GM21367 (cell line): ENCODE measurements around the gene NUBPL.

Experiments
- ATAC-seq: cut with Tn5 transposase; IDR thresholded peaks from one replicate; pipeline ENCODE4 v1.9.1; 2021; ENCODE audit not compliant: unreplicated experiment

The NUBPL gene

DNA sequence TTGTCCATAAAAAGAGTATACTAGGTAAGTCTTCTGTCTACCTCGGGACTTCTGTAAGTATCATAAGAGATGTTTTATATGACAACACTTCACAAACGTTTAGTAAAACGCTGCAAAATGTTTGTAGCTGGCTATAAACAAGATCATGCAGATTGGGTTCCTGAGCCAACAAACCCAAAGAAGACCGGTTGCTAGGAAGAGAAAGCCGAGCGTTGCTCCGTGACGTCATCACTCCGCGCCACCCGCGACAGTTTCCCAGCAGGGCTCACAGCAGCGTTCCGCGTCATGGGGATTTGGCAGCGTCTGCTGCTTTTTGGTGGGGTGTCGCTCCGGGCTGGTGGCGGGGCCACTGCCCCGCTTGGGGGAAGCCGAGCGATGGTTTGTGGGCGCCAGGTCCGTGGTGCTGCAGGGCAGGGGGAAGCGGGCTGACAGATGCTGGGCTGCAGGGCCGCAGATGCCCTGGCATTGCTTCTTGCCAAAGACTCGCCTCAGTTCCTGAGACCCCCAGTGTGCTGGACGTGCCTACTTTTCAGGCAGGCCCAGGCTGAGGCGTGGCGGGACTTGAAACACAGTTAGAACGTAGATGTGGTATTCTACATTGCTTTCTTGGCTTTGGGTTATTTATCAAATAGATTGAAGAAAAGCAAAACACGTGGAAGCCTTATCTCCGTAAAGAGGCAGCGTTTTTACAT, at the start of gene NUBPL:
Gene NUBPL (plus strand): TSS at position 250 of the 692 bp plus-strand sequence. CDS start 36 bp downstream, at position 286.
- ATAC-seq, result peak; percentile 95

- ATAC-seq, result no peak
These were observed 34.1 kb upstream of the NUBPL start for GRCh38 chr14:31527087-31527486.

DNA sequence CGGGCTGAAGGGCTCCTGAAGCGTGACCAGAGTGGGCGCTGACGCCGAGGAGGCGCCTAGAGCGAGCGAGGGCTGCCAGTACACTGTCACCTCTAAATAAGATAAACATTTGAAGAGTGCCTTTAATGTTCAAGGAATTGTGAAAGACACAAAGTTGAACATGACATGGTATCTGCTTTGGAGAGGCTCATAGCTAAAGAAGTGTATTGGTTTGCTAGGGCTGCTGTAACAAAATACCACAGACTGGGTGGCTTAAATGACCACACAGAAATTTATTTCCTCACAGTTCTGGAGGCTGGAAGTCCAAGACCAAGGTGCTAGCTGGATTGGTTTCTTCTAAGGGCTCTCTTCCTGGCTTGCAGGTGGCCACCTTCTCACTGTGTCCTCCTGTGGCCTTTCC, 33.7 kb upstream of the NUBPL start:
- ATAC-seq, result no peak

- no peak for ATAC-seq
These were observed 32.2 kb upstream of the NUBPL start for GRCh38 chr14:31529053-31529452.

DNA sequence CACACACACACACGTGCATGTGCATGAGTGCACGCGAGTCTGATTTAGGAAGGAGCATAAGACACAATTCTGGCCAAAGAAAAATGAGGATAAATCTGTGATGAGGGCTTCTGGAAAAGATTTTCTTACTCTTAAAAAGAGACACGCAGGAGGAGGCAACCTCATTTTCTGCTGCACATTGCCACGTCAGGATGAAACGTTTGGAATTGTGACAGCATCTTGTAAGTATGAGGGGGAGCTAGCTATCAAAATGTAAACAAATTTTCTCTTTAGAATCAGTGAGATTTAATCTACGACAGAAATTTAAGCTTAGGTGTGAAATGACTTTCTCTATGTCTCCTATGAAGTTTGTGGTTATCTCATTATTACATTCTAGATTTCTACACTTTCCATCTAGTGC, 31.1 kb upstream of the NUBPL start:
- no peak for ATAC-seq

- ATAC-seq, result no peak
These were observed 24.8 kb upstream of the NUBPL start for GRCh38 chr14:31536201-31536960.

DNA sequence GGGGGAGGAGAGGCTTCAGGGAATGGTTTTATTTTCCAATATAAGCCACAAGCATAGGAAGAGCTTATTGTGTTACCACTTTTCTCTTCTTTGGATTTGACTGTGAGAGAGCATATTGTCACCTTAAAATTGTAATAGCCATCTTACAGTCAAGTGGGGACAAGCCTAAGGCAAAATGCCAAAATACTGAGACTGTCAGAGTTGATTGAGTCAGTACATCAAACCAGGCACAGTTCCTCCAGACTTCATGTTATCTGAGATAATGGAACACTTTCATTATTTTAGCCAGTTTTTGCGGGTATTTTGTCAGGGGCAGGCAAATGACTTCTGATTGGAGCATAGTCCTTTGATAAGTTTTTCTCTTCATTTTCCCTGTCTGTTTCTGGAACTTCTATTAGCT, 19.5 kb upstream of the NUBPL start:
- no peak for ATAC-seq

DNA sequence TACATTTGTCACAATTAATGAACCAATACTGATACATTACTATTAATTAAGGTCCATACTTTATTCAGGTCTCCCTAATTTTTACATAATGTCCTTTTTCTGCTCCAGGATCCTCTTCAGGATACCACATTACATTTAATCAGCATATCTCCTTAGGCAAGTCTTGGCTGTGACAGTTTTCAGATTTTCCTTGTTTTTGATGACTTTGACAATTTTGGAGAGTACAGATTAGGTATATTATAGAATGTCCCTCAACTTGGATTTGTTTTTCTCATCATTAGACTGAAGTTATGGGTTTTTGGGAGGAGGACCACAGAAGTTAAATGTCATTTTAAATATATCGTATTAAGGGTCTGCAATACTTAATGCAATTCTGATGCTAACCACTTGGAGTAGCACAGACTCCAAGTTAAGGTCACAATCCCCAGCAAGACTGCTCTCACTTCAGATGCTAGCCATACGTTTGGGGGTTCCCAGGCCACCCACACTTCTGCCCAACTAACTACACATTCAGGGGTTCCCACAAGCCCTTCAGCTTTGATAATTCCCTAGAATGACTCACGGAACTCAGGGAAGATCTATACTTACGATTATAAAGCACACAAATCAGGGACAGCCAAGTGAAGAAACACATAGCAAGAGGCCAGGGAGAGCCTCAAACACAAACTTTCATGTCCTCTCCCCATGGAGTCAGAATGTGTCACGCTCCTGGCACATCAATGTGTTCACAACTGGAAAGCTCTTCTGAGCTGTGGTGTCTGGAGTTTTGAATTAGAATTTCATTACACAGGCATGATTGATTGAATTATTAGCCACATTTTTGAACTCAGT, 17.0 kb upstream of the NUBPL start:
- no peak for ATAC-seq

- no peak for ATAC-seq
These were observed 16.4 kb upstream of the NUBPL start for GRCh38 chr14:31544816-31545215.

GRCh38 chr14:31545328-31545727, 15.9 kb upstream of the NUBPL start:
- ATAC-seq, result no peak

- ATAC-seq, result no peak
These were observed 11.4 kb upstream of the NUBPL start for GRCh38 chr14:31549817-31550216.

- ATAC-seq, result no peak
These were observed 10.6 kb upstream of the NUBPL start for GRCh38 chr14:31550589-31550988.

- ATAC-seq, result no peak
These were observed 5.0 kb upstream of the NUBPL start for GRCh38 chr14:31556191-31556590.

- ATAC-seq, result no peak
These were observed 1.3 kb upstream of the NUBPL start for GRCh38 chr14:31559939-31560338.

GRCh38 chr14:31560759-31561154, 447 bp upstream of the NUBPL start:
- peak; percentile 9 for ATAC-seq

DNA sequence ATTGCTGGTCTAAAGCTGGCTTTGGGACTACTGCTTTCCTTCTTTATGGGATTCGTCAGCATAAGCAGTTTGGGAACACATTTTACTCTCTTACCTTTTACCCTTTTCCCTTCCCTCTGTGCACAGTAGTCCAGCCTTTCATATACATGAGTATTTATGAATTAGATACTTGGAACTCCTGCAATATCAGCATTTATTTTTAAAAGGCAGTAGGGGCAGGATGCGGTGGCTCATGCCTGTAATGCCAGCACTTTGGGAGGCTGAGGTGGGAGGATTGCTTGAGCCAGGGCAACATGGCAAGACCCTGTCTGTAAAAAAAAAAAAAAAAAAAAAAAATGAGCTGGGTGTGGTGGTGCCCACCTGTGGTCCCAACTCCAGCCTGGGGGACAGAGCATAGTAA, 3.0 kb downstream of the NUBPL start:
- ATAC-seq, result no peak

- no peak for ATAC-seq
These were observed 5.3 kb downstream of the NUBPL start for GRCh38 chr14:31566456-31566855.

- ATAC-seq, result no peak
These were observed 6.5 kb downstream of the NUBPL start for GRCh38 chr14:31567655-31568054.

- no peak for ATAC-seq
These were observed 7.0 kb downstream of the NUBPL start for GRCh38 chr14:31568161-31568560.

GRCh38 chr14:31568671-31569070, 7.5 kb downstream of the NUBPL start:
- no peak for ATAC-seq

GRCh38 chr14:31572955-31573354, 11.8 kb downstream of the NUBPL start:
- ATAC-seq, result no peak

DNA sequence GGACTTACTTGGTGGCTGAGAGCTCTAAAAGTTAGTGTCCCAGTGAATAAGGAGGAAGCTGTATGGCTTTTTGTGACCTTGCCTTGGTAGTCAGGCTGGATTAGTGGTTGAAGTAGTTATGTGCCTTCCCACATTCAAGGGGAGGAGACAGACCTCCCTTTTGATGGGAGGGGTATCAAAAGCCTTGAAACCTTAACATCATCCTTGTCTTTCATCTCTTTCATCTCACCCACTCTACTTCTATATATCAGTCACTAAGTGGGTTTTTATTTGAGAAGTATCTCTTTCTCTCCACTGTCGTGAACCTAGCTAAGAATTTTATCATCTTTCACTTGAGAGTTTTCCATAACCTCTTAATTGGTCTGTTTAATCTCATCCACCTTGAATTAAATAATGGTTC, 15.7 kb downstream of the NUBPL start:
- ATAC-seq, result no peak
